Stimulated activated CD4-positive, alpha-beta T cell treated with anti-CD3 and anti-CD28 coated beads, Interleukin-15, amount 100 ng/mL, for 24 hours (primary cell): Measurements from ENCODE around the gene PUDP.
"Not testable (repeated sequence)": the region's sequence is repeated elsewhere in the genome, so short reads cannot be mapped to it uniquely, and the experiment has no call there.

Experiments
- DNase-seq: peaks from one replicate; pipeline ENCODE4 v3.0.0-alpha.2; 2020

Gene PUDP

GRCh38 chrX:7109049-7109531 lies 38.9 kb downstream of the PUDP start:
- no peak for DNase-seq

GRCh38 chrX:7108030-7108429 lies 39.9 kb downstream of the PUDP start:
- no peak for DNase-seq

- DNase-seq = no peak
Observed at GRCh38 chrX:7106649-7107048, 41.3 kb downstream of the PUDP start.

DNA sequence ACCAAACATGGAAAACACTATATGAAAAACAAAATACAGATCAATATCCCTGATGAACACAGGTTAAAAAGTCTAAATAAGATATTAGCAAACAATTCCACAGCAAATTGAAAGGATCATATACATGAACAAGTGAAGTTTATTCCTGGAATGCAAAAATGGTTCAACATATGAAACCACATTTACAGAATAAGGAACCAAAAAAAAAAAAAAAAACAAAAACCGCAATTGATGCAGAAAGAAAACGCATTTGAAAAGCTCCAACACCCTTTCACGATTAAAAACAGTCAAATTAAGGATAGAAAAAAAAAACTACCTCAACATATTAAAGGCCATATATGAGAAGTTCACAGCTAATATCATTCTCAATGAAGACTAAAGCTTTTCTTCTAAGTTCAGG lies 45.8 kb downstream of the PUDP start:
- no peak for DNase-seq

- DNase-seq = no peak
Observed at GRCh38 chrX:7100022-7100421, 47.9 kb downstream of the PUDP start.

DNA sequence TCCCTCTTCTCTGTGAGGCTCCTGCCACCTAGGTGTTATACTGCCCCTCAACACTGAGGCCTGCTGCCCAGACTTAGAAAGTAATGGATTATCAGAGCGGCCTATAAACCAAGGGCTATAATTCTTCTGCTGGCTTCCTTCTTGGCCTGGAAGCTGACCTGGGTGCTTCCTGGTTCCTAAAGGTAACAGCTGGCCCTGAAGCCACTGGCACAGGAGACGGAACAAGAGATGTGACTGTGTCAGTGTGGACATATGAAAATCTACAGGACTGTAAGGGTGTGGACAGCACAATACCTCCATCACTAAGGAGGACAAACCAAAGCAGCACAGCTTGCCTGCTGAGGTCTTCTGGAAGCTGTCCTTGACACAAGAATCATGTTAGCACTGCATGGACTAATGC lies 52.3 kb downstream of the PUDP start:
- DNase-seq = not testable (repeated sequence)

- DNase-seq = no peak
Observed at GRCh38 chrX:7093305-7093704, 54.6 kb downstream of the PUDP start.

- DNase-seq = no peak
Observed at GRCh38 chrX:7092543-7092942, 55.4 kb downstream of the PUDP start.

DNA sequence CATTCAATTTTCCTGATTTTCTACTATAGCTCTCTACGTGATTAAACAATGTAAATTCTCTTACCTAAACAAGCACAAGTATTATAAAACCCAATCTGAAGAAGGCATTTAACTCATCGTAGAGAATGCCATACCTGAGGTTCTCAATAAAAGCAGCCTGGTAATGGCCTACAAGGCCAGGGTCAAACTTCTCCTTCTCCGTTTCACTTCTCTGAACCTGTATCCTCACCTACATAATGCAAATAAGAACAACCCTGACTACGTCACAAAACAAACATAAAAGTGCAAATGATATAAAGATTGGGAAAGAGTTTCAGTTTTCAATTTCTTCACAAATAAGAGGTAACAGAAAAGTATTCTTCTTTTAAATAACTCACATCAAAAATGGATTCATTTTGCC lies 56.0 kb downstream of the PUDP start:
- no peak for DNase-seq

GRCh38 chrX:7090641-7091040 lies 57.3 kb downstream of the PUDP start:
- DNase-seq = no peak

DNA sequence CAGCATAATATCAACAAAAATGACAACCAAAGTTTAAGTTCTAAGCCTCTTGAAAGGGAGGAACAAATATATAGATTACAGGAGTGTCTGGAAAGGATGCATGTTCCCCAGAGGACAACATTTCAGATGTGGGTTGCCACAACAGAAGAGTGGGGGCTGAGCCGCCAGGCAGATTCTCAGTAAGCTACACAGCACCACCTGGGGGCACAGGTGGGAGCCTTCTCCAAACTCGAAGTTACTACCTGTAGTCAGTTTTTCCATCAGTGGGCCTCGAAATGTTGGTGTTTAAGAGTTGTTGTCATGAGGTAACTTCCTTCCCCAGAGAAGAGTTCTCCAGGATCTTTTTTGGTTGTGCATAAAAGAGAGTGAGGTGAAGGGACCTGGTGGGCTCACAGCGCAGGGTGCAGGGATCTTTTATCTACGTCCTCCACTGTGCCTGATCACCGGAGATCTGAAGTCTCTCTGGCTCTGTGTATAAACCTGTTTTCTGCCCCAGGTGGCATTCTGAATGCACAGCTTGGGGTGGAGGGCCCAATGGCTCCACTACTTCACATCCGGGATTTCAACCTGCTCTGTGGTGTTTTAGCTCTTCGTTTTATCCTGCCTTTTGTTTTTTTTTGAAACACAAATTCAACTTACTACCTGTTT lies 58.9 kb downstream of the PUDP start:
- DNase-seq = peak; percentile 40

GRCh38 chrX:7086384-7086783 lies 61.6 kb downstream of the PUDP start:
- DNase-seq = no peak

GRCh38 chrX:7085879-7086278 lies 62.1 kb downstream of the PUDP start:
- no peak for DNase-seq

- no peak for DNase-seq
Observed at GRCh38 chrX:7084841-7085240, 63.1 kb downstream of the PUDP start.

- DNase-seq = peak; percentile 57
Observed at GRCh38 chrX:7083468-7084396, 64.2 kb downstream of the PUDP start.

DNA sequence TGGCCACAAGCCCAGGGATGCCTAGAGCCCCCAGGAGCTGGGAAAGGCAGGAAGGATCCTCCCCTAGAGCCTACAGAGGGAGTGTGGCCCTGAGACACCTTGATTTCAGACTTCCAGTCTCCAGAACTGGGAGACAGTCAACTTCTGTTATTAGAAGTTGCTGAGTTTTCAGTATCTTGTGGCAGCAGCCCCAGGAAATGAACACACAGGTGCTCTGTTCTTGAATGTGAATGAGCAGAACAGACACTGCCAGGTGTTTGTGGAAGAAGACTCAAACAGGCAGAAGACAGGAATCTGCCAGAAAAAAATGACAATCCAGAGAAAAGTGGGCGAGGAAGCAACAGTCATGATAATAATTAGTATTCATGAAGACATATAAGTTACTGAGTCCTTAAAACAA lies 64.9 kb downstream of the PUDP start:
- no peak for DNase-seq

GRCh38 chrX:7082556-7082955 lies 65.4 kb downstream of the PUDP start:
- DNase-seq = no peak

GRCh38 chrX:7077241-7078230 lies 70.4 kb downstream of the PUDP start:
- no peak for DNase-seq

DNA sequence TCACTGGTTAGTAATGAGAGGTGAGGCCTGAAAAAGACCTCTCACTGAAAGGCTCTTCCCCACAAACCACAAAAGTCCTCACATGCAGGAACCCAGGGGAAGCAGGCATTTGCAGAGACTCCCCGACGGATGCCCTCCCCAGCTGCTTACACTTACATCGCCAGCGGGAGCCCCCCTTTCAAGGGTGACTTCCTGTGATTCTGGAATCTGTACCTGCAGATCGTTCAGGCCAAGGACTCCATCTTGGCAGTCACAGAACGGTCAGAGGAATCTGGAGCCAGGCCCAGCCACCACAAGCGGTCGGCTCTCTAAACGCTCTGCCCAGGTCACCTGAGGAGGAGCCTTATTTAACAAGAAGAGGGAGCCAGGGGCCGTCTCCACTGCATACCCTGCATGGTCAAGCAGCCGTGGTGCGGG lies 71.7 kb downstream of the PUDP start:
- no peak for DNase-seq

- DNase-seq = no peak
Observed at GRCh38 chrX:7074908-7075204, 73.1 kb downstream of the PUDP start.

DNA sequence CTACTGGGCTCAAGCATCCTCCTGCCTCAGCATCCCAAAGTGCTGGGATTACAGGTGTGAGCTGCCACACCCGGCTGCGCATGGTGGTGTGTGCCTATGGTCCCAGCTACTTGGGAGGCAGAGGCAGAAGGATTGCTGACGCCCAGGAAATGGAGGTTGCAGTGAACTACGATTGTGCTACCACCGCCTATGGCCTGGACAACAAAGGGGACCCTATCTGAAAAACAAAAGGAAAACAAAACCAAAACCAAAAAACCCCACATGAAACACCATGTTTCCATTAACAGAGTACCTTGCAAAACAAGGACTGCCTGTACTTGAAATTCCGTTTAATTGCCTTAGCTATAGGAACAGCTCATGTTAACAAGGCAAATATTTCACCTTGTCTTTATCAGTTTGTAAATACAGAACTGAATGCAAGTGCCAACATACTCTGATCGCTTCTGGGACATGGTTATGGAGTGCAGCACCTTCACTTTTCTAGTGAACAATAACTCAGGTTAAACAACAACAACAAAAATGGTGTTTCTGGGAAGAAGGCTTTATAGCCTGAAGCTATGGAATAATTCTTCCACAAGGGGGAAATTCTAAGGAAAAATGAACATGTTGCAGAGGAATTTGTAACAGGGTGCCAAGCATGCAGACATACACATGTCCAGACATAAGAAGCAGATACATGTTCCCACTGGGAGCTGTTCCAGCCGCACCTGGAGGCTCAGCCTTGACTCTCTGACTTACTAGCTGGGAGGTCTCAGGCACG lies 73.6 kb downstream of the PUDP start:
- DNase-seq = no peak

DNA sequence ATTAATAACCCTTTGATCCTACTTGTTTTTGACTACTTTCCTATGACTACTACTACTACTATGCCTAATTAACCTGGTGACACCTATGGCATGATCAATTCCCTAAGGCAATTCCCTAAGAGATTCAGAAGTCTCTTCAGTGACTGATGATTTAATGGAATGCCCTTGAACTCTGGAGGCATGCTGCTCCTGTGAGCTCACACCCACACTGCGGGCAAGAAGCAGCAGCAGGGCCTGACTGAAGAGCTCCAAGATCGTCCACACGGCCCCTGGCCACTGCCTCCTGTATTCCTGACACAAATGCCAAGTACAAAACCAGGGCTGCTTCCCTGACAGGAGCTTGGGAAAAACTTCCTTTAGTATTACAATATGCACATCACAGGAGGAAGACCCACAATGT lies 74.6 kb downstream of the PUDP start:
- no peak for DNase-seq
